ENCODE measurements around the gene MRPL43. TPM values are rescaled to one million over a fixed set of nuclear protein-coding genes. Genes with fewer than 3 reads are reported as not detected.

MRPL43 gene
- total and polyA plus RNA-seq, 9 of the 15 experiments (the other 6 are each of a cell fraction or from before 2014, with no cell fraction given), result 15.1 to 63.7 (median 37.2) TPM

DNA sequence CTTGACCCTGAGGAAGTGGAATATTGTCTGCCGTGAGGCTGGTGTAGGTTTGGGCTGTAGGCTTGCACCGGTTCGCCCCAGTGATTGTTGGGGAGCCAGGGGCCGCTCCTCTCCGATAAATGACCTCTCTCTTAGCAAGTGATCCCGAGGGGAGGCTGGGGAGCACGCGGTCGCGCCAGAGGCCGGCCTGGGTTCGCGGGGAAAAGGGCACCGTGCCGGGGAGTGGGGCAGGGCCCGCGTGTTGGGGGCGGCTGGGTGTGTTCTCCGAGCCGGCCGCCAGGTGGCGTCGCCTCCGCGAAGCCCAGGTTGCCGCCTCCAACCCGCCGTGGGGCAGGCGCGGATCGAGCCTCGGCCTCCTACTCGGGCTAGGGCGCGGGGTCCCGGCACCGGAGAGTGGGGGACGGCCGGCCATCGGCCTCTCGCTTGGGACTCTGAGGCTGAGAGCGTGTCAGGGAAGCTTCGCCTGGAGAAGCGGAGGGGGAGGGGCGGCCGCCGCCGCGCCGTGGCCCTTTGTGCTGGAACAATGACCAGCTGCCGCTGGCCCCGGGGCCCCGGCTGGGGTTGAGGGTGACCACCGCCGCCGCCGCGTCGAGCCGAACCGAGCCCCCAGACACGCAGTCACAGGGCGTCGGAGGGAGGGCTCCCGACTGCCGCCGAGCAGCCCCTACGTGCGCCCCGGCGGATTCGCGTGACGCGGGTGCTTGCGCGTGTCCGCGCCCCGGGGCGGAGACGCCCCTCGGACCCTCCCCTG, 11.9 kb upstream of the MRPL43 start (continued):
- peak; percentile 35; the same call in 1 of the 2 replicates for TF ChIP-seq GATAD2B (IDR thresholded peaks at IDR 0.05; ENCODE audit: borderline replicate concordance)
- no peak for TF ChIP-seq PURB (CRISPR knock-in tag; IDR thresholded peaks at IDR 0.05; ENCODE audit: low read depth)
- TF ChIP-seq RBM15 (IDR thresholded peaks at IDR 0.05; ENCODE audit: insufficient read depth, low read length), result no peak
- peak; percentile 74; the same call in 1 of the 2 replicates for TF ChIP-seq PHF8 (IDR thresholded peaks at IDR 0.05; ENCODE audit: borderline replicate concordance, low read length)
- TF ChIP-seq, protein P1, sequence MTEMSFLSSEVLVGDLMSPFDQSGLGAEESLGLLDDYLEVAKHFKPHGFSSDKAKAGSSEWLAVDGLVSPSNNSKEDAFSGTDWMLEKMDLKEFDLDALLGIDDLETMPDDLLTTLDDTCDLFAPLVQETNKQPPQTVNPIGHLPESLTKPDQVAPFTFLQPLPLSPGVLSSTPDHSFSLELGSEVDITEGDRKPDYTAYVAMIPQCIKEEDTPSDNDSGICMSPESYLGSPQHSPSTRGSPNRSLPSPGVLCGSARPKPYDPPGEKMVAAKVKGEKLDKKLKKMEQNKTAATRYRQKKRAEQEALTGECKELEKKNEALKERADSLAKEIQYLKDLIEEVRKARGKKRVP (CRISPR knock-in tag; IDR thresholded peaks at IDR 0.05), result no peak
- no peak for TF ChIP-seq HLTF (IDR thresholded peaks at IDR 0.05)
- TF ChIP-seq, protein P2, sequence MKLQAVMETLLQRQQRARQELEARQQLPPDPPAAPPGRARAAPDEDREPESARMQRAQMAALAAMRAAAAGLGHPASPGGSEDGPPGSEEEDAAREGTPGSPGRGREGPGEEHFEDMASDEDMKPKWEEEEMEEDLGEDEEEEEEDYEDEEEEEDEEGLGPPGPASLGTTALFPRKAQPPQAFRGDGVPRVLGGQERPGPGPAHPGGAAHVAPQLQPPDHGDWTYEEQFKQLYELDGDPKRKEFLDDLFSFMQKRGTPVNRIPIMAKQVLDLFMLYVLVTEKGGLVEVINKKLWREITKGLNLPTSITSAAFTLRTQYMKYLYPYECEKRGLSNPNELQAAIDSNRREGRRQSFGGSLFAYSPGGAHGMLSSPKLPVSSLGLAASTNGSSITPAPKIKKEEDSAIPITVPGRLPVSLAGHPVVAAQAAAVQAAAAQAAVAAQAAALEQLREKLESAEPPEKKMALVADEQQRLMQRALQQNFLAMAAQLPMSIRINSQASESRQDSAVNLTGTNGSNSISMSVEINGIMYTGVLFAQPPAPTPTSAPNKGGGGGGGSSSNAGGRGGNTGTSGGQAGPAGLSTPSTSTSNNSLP (IDR thresholded peaks at IDR 0.05; ENCODE audit: borderline replicate concordance, low read depth, low read length), result no peak
- no peak for TF ChIP-seq SOX6 (IDR thresholded peaks at IDR 0.05)
- no peak for TF ChIP-seq ZNF766 (CRISPR knock-in tag; conservative IDR thresholded peaks at IDR 0.05)
- TF ChIP-seq, protein P3, sequence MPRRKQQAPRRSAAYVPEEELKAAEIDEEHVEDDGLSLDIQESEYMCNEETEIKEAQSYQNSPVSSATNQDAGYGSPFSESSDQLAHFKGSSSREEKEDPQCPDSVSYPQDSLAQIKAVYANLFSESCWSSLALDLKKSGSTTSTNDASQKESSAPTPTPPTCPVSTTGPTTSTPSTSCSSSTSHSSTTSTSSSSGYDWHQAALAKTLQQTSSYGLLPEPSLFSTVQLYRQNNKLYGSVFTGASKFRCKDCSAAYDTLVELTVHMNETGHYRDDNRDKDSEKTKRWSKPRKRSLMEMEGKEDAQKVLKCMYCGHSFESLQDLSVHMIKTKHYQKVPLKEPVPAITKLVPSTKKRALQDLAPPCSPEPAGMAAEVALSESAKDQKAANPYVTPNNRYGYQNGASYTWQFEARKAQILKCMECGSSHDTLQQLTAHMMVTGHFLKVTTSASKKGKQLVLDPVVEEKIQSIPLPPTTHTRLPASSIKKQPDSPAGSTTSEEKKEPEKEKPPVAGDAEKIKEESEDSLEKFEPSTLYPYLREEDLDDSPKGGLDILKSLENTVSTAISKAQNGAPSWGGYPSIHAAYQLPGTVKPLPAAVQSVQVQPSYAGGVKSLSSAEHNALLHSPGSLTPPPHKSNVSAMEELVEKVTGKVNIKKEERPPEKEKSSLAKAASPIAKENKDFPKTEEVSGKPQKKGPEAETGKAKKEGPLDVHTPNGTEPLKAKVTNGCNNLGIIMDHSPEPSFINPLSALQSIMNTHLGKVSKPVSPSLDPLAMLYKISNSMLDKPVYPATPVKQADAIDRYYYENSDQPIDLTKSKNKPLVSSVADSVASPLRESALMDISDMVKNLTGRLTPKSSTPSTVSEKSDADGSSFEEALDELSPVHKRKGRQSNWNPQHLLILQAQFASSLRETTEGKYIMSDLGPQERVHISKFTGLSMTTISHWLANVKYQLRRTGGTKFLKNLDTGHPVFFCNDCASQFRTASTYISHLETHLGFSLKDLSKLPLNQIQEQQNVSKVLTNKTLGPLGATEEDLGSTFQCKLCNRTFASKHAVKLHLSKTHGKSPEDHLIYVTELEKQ (CRISPR knock-in tag; IDR thresholded peaks at IDR 0.05), result no peak
- no peak for TF ChIP-seq ZNF445 (CRISPR knock-in tag; IDR thresholded peaks at IDR 0.05; ENCODE audit: low read depth)
- no peak for TF ChIP-seq TAL1 (IDR thresholded peaks at IDR 0.05)
- TF ChIP-seq, protein P4, sequence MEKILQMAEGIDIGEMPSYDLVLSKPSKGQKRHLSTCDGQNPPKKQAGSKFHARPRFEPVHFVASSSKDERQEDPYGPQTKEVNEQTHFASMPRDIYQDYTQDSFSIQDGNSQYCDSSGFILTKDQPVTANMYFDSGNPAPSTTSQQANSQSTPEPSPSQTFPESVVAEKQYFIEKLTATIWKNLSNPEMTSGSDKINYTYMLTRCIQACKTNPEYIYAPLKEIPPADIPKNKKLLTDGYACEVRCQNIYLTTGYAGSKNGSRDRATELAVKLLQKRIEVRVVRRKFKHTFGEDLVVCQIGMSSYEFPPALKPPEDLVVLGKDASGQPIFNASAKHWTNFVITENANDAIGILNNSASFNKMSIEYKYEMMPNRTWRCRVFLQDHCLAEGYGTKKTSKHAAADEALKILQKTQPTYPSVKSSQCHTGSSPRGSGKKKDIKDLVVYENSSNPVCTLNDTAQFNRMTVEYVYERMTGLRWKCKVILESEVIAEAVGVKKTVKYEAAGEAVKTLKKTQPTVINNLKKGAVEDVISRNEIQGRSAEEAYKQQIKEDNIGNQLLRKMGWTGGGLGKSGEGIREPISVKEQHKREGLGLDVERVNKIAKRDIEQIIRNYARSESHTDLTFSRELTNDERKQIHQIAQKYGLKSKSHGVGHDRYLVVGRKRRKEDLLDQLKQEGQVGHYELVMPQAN (IDR thresholded peaks at IDR 0.05; ENCODE audit: borderline replicate concordance), result no peak
- 0 out of 2 replicates have a peak, but pooled peaks have one; percentile 35 for TF ChIP-seq ATF1 (CRISPR knock-in tag; IDR thresholded peaks at IDR 0.05)
- peak; percentile 84 for TF ChIP-seq ATF1 (tag; IDR thresholded peaks at IDR 0.05)
- no peak for TF ChIP-seq MTA3 (IDR thresholded peaks at IDR 0.05; ENCODE audit: borderline replicate concordance)
- TF ChIP-seq PHB2 (IDR thresholded peaks at IDR 0.05; ENCODE audit: low read depth), result no peak
- TF ChIP-seq RBM14 (IDR thresholded peaks at IDR 0.05; ENCODE audit: borderline replicate concordance, insufficient read depth, low read depth, low read length), result no peak
